Activated CD8-positive, alpha-beta memory T cell treated with anti-CD3 and anti-CD28 coated beads, Interleukin-2, amount 50 U/mL, for 48 hours (primary cell): ENCODE measurements around the gene PEX14.

Source experiments
- DNase-seq: peaks from one replicate; pipeline ENCODE4 v3.0.0-alpha.2; 2020

The PEX14 gene

DNA sequence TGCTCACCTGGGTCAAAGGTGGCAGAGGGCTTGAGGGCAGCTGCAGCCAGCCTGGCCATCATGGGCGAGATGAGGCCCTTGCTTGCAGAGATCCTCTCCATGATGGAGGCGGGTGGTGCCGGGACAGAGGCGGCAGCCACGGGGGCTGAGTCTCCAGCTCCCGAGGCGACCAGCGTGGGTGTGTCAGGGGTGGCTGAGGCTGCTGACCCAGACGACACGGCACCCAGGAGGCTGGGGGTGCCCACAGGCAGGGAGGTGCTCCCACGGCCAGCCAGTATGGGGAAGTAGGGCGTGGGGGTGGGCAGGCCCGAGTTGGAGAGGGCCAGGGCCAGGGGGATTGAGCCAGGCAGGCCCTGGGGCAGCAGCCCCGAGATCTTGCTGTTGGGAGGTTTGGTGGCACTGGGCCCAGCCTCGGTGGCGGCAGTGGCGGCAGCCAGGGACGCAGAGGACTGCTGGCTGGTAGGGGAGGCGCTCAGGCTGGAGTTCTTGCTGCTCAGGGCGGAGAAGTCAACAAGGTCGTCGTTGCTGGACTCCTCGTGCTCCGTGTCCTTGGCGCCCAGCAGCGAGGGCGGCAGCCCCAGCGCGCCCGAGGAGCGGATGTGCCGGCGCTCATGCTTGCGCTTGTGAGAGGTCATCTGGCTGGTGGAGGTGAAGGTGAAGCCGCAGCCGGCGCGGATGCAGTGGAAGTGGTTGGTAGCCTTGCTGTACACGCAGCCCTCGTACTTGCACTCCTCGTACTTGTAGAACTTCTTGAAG is 178.8 kb downstream of the PEX14 start:
- DNase-seq, result no peak

- DNase-seq, result no peak
Observed at GRCh38 chr1:10655002-10655401, 180.3 kb downstream of the PEX14 start.

- no peak for DNase-seq
Observed at GRCh38 chr1:10656431-10656830, 181.7 kb downstream of the PEX14 start.

DNA sequence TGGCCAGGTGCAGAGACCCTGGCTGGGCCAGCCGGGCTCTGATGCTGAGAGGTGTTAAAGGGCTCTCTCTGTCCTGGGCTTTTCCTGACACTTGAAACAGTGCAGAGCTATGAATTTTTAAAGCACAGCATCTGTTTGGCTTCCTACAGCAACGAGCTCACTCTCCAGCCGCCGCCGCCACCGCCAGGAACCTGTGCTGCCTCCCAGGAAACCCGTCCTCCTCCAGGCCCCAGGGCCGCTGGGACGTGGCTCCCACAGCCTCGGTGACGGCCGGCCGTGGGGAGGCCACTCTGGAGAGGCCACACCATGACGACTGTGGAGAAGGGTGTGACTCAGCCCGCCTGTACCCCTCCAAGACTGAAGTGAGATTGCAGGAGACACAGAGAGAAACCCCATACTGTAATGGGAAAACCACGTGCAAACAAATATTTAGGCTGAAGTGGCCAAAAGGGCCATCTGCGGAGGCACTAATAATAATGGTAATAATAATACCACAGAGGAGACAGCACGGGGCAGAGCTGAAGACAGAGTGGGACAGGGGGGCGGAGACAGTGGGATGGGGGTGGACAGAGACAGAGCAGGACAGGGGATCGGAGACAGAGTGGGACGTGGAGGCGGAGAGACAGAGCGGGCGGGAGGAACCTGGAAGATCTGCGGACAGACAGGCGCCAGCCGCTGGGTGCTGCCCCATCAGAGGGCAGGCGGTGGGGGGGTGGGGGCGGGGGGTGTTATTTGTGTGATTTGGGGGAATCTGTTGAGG is 182.5 kb downstream of the PEX14 start:
- no peak for DNase-seq

DNA sequence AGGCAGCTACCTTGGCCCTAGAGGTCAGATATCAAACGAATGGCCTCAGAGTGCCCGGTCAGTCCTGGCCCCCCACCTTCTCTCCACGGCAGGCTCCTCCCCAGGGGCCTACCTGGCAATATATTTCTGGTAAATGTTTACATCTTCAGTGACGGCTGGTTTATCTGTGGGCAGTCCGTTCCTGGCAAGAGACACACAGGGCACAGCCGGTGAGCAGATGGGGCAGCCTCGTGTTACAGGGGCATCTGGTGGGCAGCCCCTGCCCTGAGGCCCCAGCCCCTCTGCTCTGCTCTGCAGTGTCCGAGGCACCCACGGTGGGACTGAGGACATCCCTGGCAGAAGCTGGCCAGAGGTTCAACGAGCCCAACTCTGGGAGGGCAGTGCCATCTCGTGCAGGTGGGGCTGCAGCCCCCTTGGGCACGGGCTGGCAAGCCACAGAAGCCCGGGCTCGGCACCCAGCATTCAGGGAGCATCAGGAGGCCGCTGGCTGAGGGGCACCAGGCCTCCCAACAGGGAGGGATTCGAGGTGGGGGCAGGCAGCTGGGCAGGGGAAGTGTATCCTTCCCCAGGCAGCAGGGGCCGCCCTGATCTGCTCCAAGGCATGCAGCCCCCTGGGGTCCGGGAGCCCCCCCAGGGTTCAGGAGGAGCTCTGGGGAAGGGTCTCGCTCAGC is 183.8 kb downstream of the PEX14 start:
- DNase-seq, result no peak

GRCh38 chr1:10659218-10659617 is 184.5 kb downstream of the PEX14 start:
- no peak for DNase-seq

DNA sequence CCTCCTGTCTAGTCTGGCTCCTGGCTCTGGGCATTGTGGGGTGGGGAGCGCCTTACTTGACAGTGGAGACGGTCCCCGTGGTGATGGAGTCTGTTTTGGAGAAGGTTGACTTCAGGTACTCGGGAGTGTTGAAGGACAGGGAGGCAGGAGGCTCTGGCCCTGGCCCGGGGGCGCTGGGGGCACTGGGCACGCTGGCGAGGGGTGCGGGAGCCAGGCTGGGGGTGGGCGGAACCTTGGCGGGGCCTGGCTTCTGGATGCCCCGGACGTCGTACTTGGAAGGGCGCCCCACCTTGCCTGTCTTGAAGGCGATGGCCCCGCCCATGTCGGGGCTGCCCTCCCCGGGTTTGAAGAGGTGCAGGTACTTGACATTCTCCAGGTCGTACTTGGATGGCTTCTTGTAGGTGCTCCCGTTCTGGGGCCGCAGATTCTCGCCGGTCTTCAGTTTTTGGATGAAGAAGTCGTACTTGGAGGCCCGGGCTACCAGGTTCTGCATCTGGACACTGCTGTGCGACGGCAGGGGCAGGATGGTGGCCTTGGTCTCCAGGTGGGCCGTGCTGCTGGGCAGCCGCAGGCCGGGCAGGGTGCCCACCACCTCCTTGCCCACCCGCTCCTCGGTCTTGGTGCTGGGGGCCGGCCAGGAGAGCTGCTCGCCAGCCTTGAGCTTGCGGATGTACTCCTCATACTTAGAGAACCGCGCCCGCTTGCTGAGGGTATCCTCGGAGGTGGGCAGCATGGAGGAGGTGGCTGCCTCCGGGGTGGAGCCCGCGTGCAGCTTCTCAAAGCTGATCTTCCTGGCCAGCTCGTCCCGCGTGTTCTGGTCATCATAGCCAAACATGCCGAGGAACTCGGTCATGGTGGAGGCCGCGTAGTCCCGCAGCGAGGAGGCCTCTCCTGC is 185.1 kb downstream of the PEX14 start:
- no peak for DNase-seq

- DNase-seq, result no peak
Observed at GRCh38 chr1:10661453-10661852, 186.7 kb downstream of the PEX14 start.

DNA sequence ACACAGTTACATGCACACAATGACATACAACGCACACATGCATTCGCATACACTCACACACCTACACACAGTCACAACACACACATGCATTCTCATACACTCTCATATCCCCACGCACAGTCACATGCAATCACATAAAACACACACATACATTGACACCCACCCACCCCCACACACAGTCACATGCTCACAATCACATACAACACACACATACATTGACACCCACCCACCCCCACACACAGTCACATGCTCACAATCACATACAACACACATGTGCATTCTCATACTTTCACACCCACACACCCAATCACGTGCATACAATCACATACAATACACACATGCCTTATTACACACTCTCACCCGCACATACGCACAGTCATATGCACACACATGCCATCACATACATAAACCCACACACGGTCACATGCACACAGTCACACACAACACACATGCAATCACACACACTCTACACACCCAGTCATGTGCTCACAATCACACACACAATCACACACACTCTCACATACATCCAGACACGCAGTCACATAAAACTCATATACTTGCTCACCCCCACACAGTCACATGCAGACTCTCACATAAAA is 187.4 kb downstream of the PEX14 start:
- DNase-seq, result no peak

GRCh38 chr1:10662824-10663677 is 188.3 kb downstream of the PEX14 start:
- DNase-seq, result no peak

DNA sequence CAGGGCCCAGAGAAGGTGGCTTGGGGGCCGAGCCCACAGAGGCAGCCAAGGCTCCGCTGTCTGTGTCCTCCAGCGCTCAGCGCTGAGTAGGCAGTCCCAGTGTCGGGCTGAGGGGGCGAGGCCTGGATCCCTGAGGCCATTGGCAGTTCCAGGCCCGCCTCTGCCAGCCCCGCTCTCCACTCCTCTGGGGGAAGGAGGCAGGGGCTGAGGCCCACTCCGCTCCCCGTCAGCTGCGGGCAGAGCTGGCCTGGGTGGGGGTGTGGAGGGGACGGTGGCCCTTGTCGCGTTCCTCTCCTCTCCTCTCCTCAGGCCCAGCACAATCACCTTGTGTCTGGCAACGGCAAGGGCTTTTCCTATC is 188.9 kb downstream of the PEX14 start:
- no peak for DNase-seq

DNA sequence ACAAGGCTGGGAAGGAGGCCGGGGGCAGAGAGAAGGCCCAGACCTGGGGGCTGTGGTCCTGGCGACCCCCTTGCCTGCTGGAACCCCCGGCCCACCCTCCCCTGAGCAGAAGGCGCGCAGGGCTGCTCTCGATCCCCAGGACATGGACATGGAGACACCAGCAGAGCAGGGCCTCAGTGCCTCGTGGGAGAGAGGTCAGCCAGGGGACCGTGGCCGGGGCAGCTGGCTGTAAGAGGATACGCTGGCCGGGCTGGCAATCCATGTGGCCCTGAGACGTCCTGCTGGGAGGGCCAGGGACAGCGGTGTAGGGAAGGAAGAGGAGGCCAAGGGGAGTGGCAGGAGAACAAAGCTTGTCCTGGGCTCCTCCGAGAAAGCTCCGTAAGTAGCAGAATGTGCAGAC is 189.5 kb downstream of the PEX14 start:
- DNase-seq, result no peak

- DNase-seq, result no peak
Observed at GRCh38 chr1:10665226-10665625, 190.5 kb downstream of the PEX14 start.

- no peak for DNase-seq
Observed at GRCh38 chr1:10665930-10666850, 191.4 kb downstream of the PEX14 start.

- DNase-seq, result no peak
Observed at GRCh38 chr1:10667861-10668761, 193.4 kb downstream of the PEX14 start.

GRCh38 chr1:10669570-10669969 is 194.8 kb downstream of the PEX14 start:
- DNase-seq, result no peak

DNA sequence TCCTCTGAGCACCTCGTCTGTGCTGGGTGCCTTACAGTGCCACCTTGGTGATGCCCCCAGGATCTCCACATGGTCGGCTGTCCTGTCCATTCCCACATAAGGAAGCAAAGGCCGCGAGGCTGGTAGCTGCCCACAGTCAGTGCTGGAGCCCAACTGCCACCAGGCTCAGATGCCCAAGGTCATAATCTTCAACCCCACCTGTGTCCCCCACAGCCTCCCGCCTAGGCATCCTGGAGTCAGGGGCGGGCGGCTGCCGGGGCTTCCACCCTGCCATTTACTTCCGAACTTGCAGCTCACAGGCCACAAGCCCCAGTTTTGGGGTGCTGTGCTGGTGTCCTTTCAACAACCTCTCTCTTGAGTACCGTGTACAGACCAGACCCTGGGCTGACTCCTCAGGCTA is 195.4 kb downstream of the PEX14 start:
- no peak for DNase-seq

GRCh38 chr1:10671090-10671489 is 196.3 kb downstream of the PEX14 start:
- DNase-seq, result no peak

GRCh38 chr1:10671622-10672342 is 197.0 kb downstream of the PEX14 start:
- no peak for DNase-seq
